Activated T-cell treated with anti-CD3 and anti-CD28 coated beads, Interleukin-2, amount 50 U/mL, for 72 hours (primary cell): Measurements from ENCODE around the gene LPCAT2. TPM values are rescaled to one million over a fixed set of nuclear protein-coding genes. Genes with fewer than 3 reads are reported as not detected.

Experiments used
- ATAC-seq, 2 donors: fragments of 150-1000 bp; cut with Tn5 transposase; replicated peaks in 1 of 2; 2 replicates each; pipeline ENCODE4 v1.10.0; 2021; ENCODE audit warnings: moderate library complexity in 2 of 2, mild to moderate bottlenecking in 1 of 2
- DNase-seq, 2 donors: peaks; one replicate each; pipeline ENCODE4 v3.0.0; 2021 to 2022; ENCODE audit warnings: mixed read lengths in 1 of 2
- H3K27ac Mint-ChIP-seq: one replicate; pipeline ENCODE4 v1.8.0; 2022; ENCODE audit warnings: mild to moderate bottlenecking, moderate library complexity, mixed read lengths
- H3K27me3 Mint-ChIP-seq: one replicate; pipeline ENCODE4 v1.8.0; 2022; ENCODE audit warnings: low read depth, mixed read lengths
- H3K36me3 Mint-ChIP-seq, 2 donors: one replicate each; pipeline ENCODE4 v1.8.0; 2022; ENCODE audit warnings: mixed read lengths in 2 of 2, mild to moderate bottlenecking in 1 of 2; ENCODE audit not compliant: insufficient read depth in 2 of 2
- H3K4me1 Mint-ChIP-seq: one replicate; pipeline ENCODE4 v1.8.0; 2022; ENCODE audit warnings: low read depth, mixed read lengths
- H3K4me3 Mint-ChIP-seq, 2 donors: one replicate each; pipeline ENCODE4 v1.8.0; 2022; ENCODE audit warnings: mild to moderate bottlenecking in 2 of 2, mixed read lengths in 2 of 2, moderate library complexity in 2 of 2
- H3K9me3 Mint-ChIP-seq, 2 donors: one replicate each; pipeline ENCODE4 v1.8.0; 2022; ENCODE audit warnings: mixed read lengths in 2 of 2
- total RNA-seq, 2 donors: library from RNA; stranded (reverse); gene quantifications; one replicate each; pipeline ENCODE4 v1.2.3, GENCODE V29; 2022

LPCAT2 gene
- total RNA-seq, 2 donors from 2014 or later: 1.5 to 2.0 TPM

GRCh38 chr16:55501549-55502322 is 7.1 kb upstream of the LPCAT2 start:
- Mint-ChIP-seq H3K4me1 (peaks cover 18% of the 10 kb centered on the region), H3K27me3 (peaks cover 8% of the 10 kb centered on the region), H3K9me3 (no peaks in the 10 kb centered on the region), H3K4me3 (no peak overlapping the region), H3K36me3 (no peaks in the 10 kb centered on the region), H3K27ac (no peak overlapping the region)
- ATAC-seq: no peak
- no peak for DNase-seq

DNA sequence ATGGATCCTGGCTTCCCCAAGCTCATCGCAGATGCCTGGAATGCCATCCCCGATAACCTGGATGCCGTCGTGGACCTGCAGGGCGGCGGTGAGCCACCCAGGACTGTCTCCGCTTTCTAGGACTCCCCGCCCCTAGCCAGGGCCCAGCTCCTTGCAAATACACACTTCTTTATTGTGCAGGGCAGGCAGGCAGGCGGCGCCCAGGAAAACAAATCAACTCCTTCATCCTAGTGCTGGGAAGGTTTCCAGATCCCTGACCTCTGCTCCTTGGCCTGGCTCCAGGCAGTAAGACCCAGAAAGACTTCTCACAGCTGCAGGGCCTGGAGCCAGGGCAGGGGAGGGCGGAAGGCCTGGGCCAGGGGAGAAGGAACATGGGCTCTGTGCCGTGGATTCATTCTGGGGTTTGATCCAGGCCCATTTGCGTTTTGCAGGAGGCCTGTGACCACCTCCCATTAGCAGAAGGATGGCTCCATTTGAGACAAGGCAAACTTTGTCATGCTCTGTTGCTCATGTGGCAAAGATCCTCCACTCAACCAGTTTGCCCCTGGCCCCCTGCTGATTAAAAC is 6.0 kb upstream of the LPCAT2 start:
- H3K27me3 Mint-ChIP-seq: peaks cover 13% of the 10 kb centered on the region
- no peak overlapping the region for H3K4me3 Mint-ChIP-seq
- H3K9me3 Mint-ChIP-seq: no peaks in the 10 kb centered on the region
- ATAC-seq (no peak), DNase-seq (no peak)
- no peak overlapping the region for H3K27ac Mint-ChIP-seq
- H3K4me1 Mint-ChIP-seq: peaks cover 18% of the 10 kb centered on the region
- no peaks in the 10 kb centered on the region for H3K36me3 Mint-ChIP-seq

- DNase-seq: no peak
- no peaks in the 10 kb centered on the region for H3K9me3 Mint-ChIP-seq
Measured at GRCh38 chr16:55503726-55504550, 4.9 kb upstream of the LPCAT2 start.

GRCh38 chr16:55505333-55506015 is 3.4 kb upstream of the LPCAT2 start:
- Mint-ChIP-seq H3K4me1 (peaks cover 13% of the 10 kb centered on the region), H3K9me3 (no peaks in the 10 kb centered on the region), H3K27me3 (peaks cover 38% of the 10 kb centered on the region), H3K27ac (no peak overlapping the region), H3K4me3 (no peak overlapping the region), H3K36me3 (peaks cover 0 to 1% of the 10 kb centered on the region in 2 donors)
- DNase-seq (no peak), ATAC-seq (no peak)

More at GRCh38 chr16:55503726-55504550, 4.9 kb upstream of the LPCAT2 start:
- H3K27me3 Mint-ChIP-seq: peaks cover 24% of the 10 kb centered on the region
- ATAC-seq: no peak
- H3K27ac Mint-ChIP-seq: no peak overlapping the region
- no peaks in the 10 kb centered on the region for H3K36me3 Mint-ChIP-seq
- H3K4me3 Mint-ChIP-seq: no peak overlapping the region
- peaks cover 18% of the 10 kb centered on the region for H3K4me1 Mint-ChIP-seq

DNA sequence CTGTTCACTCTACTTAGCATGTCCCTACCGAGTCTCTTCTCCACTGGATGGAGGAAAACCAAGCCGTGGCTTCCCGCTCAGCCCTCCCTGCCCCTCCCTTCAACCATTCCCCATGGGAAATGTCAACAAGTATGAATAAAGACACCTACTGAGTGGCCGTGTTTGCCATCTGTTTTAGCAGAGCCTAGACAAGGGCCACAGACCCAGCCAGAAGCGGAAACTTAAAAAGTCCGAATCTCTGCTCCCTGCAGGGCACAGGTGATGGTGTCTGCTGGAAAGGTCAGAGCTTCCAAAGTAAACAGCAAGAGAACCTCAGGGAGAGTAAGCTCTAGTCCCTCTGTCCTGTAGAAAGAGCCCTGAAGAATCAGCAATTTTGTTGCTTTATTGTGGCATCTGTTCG is 2.8 kb upstream of the LPCAT2 start:
- H3K4me1 Mint-ChIP-seq: peaks cover 9% of the 10 kb centered on the region
- peaks cover 0 to 1% of the 10 kb centered on the region in 2 donors for H3K36me3 Mint-ChIP-seq
- H3K9me3 Mint-ChIP-seq: no peaks in the 10 kb centered on the region
- DNase-seq: no peak
- no peak for ATAC-seq
- no peak overlapping the region for H3K4me3 Mint-ChIP-seq
- H3K27me3 Mint-ChIP-seq: peaks cover 40% of the 10 kb centered on the region
- H3K27ac Mint-ChIP-seq: no peak overlapping the region

DNA sequence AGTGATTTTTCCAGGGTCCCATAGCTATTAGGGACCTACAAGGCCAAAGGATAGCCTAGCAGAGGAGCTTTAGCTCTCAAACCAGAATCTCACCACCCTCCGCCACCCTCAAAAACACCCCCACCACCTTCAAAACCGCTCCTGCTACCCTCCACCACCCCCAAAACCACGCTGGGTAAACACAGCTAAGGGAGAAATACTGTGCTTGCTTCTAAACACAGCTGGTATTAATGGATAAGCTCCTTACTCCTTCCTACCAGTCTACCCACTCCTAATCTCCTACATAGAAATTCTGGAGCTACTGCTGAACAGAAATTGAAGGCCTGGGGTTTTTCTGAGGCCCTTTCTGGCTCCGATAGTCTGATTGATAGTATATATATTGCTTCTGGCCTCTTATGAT is 2.2 kb upstream of the LPCAT2 start:
- DNase-seq (no peak), ATAC-seq (no peak)
- Mint-ChIP-seq H3K4me3 (no peak overlapping the region), H3K9me3 (no peaks in the 10 kb centered on the region), H3K27ac (no peak overlapping the region), H3K27me3 (peaks cover 34% of the 10 kb centered on the region), H3K4me1 (peaks cover 9% of the 10 kb centered on the region), H3K36me3 (peaks cover 0 to 1% of the 10 kb centered on the region in 2 donors)

DNA sequence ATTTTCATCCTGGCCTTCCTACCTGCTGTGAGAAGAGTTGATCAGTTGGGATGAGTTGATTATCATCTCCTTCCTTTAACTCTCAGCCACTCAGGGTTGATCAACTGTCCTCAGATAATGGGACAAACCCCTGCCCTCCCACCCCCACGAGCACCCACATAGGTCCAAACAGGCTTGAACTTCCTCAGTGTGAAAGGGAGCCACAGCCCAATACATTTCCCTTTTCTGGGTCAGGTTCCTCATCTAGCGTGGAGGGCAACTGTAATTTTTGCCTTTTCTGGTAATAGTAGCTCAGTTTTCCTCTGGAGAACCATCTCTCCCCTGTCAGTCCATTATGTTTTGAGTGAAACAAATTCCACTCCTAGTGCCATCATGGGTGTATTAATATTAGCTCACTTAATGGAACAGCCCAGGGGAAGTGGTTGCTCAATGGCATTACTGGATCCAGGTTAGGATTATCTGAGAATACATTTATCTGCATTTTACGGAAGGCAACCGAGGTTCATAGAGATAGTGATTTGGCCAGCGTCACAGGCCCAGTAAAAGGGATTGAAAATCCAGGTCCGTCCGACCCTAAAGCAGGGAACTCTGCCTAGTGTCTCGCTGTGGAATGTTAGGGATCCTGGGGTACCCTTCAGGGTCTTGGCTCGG is 476 bp upstream of the LPCAT2 start:
- Mint-ChIP-seq H3K36me3 (peaks cover 1 to 6% of the 10 kb centered on the region in 2 donors), H3K27ac (no peak overlapping the region), H3K4me3 (peak overlapping the region; percentile 34 to 77), H3K9me3 (peaks cover 0 to 6% of the 10 kb centered on the region in 2 donors), H3K4me1 (peaks cover 9% of the 10 kb centered on the region), H3K27me3 (peaks cover 47% of the 10 kb centered on the region)
- DNase-seq (no peak), ATAC-seq (no peak)

DNA sequence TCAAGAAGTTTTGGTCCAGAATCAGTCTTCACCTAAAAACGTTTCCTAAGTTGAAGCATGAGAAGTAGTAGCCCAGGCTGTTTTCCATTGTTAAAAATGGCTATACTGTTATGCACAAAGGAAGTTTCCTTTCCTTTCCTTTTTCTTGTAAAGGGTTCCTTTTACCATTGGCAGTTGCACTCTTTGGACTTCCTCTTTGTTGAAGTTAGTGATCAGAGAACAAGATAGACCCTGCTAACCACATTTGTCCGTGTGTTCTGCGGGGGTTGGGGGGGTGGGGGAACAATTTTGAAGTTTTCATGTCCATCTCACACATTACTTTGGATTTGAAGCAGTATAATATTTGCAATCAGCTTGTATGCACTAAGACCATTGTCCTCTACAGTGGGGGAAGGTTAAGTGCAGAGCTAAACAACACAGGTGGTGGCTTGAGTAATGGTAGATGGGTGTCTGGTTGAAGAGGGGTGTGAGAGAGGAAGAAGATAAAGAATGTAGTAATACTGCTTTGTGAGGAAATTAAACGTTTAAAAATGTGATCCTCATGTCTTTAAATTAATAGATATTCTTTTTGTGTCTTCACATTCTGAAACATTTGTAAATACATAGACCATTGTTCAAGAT is 1.4 kb downstream of the LPCAT2 start:
- Mint-ChIP-seq H3K36me3 (peaks cover 4 to 6% of the 10 kb centered on the region in 2 donors), H3K4me3 (peak overlapping the region; percentile 34 to 77), H3K4me1 (peaks cover 9% of the 10 kb centered on the region), H3K9me3 (peaks cover 0 to 6% of the 10 kb centered on the region in 2 donors), H3K27ac (no peak overlapping the region), H3K27me3 (peaks cover 47% of the 10 kb centered on the region)
- no peak for ATAC-seq
- no peak for DNase-seq

GRCh38 chr16:55512941-55513340 is 4.1 kb downstream of the LPCAT2 start:
- Mint-ChIP-seq H3K4me1 (peaks cover 9% of the 10 kb centered on the region), H3K36me3 (peaks cover 4 to 6% of the 10 kb centered on the region in 2 donors), H3K9me3 (peaks cover 0 to 6% of the 10 kb centered on the region in 2 donors), H3K4me3 (no peak overlapping the region), H3K27me3 (peaks cover 41% of the 10 kb centered on the region), H3K27ac (no peak overlapping the region)
- ATAC-seq: no peak
- no peak for DNase-seq

DNA sequence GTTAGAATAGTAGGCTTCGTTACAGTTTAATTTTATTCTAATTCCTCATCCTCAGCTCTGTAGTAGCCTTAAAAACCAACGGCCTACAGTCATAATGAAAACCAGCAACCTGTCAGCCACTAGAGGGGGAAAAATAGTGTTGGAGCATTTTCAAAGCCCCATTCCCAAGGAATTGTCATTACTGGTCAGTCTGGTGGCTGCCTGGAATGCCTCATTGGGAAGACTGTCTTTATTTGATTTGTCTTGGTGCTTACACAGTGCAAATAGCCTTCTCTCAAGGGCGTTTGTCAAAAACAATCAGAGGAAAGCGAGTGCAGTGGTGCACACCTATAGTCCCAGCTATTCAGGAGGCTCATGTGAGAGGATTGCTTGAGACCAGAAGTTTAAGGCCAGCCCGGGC is 4.7 kb downstream of the LPCAT2 start:
- ATAC-seq (no peak), DNase-seq (no peak)
- peaks cover 9% of the 10 kb centered on the region for H3K4me1 Mint-ChIP-seq
- peaks cover 4 to 6% of the 10 kb centered on the region in 2 donors for H3K36me3 Mint-ChIP-seq
- H3K4me3 Mint-ChIP-seq: no peak overlapping the region
- H3K27ac Mint-ChIP-seq: no peak overlapping the region
- H3K27me3 Mint-ChIP-seq: peaks cover 35% of the 10 kb centered on the region
- peaks cover 0 to 6% of the 10 kb centered on the region in 2 donors for H3K9me3 Mint-ChIP-seq

- peaks cover under 1% of the 10 kb centered on the region for H3K4me1 Mint-ChIP-seq
- no peak overlapping the region for H3K27ac Mint-ChIP-seq
- peaks cover 4 to 5% of the 10 kb centered on the region in 2 donors for H3K36me3 Mint-ChIP-seq
- no peak for DNase-seq
- peaks cover 21% of the 10 kb centered on the region for H3K27me3 Mint-ChIP-seq
- H3K9me3 Mint-ChIP-seq: peaks cover 0 to 6% of the 10 kb centered on the region in 2 donors
- no peak overlapping the region for H3K4me3 Mint-ChIP-seq
- ATAC-seq: no peak
Measured at GRCh38 chr16:55515111-55515510, 6.2 kb downstream of the LPCAT2 start.

DNA sequence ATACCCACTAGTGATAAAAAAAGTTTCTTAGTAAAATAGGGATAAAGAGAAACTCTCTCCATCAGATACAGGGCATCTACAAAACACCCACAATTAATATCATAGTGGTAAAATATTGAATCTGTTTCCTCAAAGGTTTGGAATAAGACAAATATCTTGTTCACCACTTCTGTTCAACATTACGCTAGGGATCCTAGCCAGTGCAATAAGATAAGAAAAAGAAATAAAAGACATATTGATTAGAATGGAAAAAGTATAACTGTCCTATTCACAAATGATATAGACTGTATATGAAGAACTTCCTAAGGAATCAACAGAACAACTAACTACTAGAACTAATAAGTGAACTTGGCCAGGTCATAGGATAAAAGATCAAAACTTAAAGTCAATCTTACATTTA is 12.9 kb downstream of the LPCAT2 start:
- Mint-ChIP-seq H3K4me1 (no peaks in the 10 kb centered on the region), H3K4me3 (no peak overlapping the region), H3K9me3 (peaks cover 0 to 3% of the 10 kb centered on the region in 2 donors), H3K36me3 (no peaks in the 10 kb centered on the region), H3K27me3 (no peaks in the 10 kb centered on the region), H3K27ac (no peak overlapping the region)
- DNase-seq (no peak), ATAC-seq (no peak)
